IPS-11a (cell line): ENCODE results near the gene TPPP.

Experiments used
- H3K4me3 ChIP-seq: one replicate; pipeline ENCODE4 v1.5.1; 2013; ENCODE audit warnings: low read depth, low read length, control low read depth

Gene TPPP

GRCh38 chr5:647311-647710 lies 45.8 kb downstream of the TPPP start:
- no peak overlapping the region for H3K4me3 ChIP-seq

GRCh38 chr5:646396-647201 lies 46.6 kb downstream of the TPPP start:
- no peak overlapping the region for H3K4me3 ChIP-seq

- H3K4me3 ChIP-seq = no peak overlapping the region
These were observed 47.7 kb downstream of the TPPP start for GRCh38 chr5:645421-645820.

- no peak overlapping the region for H3K4me3 ChIP-seq
These were observed 48.2 kb downstream of the TPPP start for GRCh38 chr5:644971-645370.

- no peak overlapping the region for H3K4me3 ChIP-seq
These were observed 48.6 kb downstream of the TPPP start for GRCh38 chr5:644509-644908.

GRCh38 chr5:643811-644271 lies 49.3 kb downstream of the TPPP start:
- no peak overlapping the region for H3K4me3 ChIP-seq

GRCh38 chr5:643351-643801 lies 49.8 kb downstream of the TPPP start:
- H3K4me3 ChIP-seq = no peak overlapping the region

- H3K4me3 ChIP-seq = no peak overlapping the region
These were observed 50.7 kb downstream of the TPPP start for GRCh38 chr5:642481-642880.

GRCh38 chr5:641331-641765 lies 51.8 kb downstream of the TPPP start:
- H3K4me3 ChIP-seq = no peak overlapping the region

- H3K4me3 ChIP-seq = no peak overlapping the region
These were observed 52.5 kb downstream of the TPPP start for GRCh38 chr5:640461-641330.

- no peak overlapping the region for H3K4me3 ChIP-seq
These were observed 53.5 kb downstream of the TPPP start for GRCh38 chr5:639584-640213.

- no peak overlapping the region for H3K4me3 ChIP-seq
These were observed 54.0 kb downstream of the TPPP start for GRCh38 chr5:639253-639530.

GRCh38 chr5:638501-639252 lies 54.5 kb downstream of the TPPP start:
- no peak overlapping the region for H3K4me3 ChIP-seq

- no peak overlapping the region for H3K4me3 ChIP-seq
These were observed 55.3 kb downstream of the TPPP start for GRCh38 chr5:637581-638450.

- H3K4me3 ChIP-seq = no peak overlapping the region
These were observed 56.2 kb downstream of the TPPP start for GRCh38 chr5:636951-637350.

GRCh38 chr5:635306-636055 lies 57.7 kb downstream of the TPPP start:
- no peak overlapping the region for H3K4me3 ChIP-seq

- no peak overlapping the region for H3K4me3 ChIP-seq
These were observed 59.0 kb downstream of the TPPP start for GRCh38 chr5:634191-634590.

- no peak overlapping the region for H3K4me3 ChIP-seq
These were observed 59.6 kb downstream of the TPPP start for GRCh38 chr5:633501-633955.
